ENCODE data around the gene IGFBP4. TPM values are rescaled to one million over a fixed set of nuclear protein-coding genes. Genes with fewer than 3 reads are reported as not detected.

IGFBP4 gene
- total RNA-seq, 1 experiment from 2014 or later: 35.7 TPM

DNA sequence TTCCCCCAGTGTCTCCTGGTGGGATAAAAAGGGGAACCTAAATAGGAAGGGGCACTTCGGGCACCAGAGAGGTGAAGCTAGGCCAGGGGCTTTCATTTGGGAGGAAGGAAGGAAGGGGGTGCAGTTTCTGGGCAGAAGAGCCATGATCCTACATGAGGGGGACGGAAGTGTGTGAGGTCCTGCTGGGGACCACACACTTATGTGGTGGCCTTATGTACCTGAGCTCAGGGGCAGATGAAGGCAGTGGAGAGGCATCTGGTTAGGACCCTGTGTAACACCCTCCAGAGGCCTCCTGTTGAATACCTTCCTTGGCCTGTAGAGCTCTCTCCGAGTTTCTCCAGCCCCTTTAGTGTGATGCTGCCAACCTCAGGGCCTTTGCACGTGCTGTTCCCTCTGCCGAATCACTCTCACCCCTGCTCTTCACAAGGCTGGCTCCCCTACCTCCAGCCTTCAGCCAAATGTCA lies 21.2 kb downstream of the IGFBP4 start:
- ChIA-PET POLR2A (no interaction called here), CTCF (interaction anchor here (0.6 to 1.5 kb wide), 3 partner anchors 11 to 147 kb away, joined by 3 to 11 read pairs (median 9); no protein-coding TSS in a partner anchor)
- H3K27me3 Mint-ChIP-seq (ENCODE audit: insufficient read depth, unreplicated experiment): no peaks in the 10 kb centered on the region
- Histone ChIP-seq H3K4me3 (ENCODE audit: low read depth, low read length) (no peak overlapping the region), H3K36me3 (ENCODE audit: control insufficient read depth, insufficient read depth, low read length) (no peaks in the 10 kb centered on the region), H3K27me3 (replicated peaks; ENCODE audit: control insufficient read depth, insufficient read depth, low read length) (no peaks in the 10 kb centered on the region), H3K4me1 (no peaks in the 10 kb centered on the region), H3K9me3 (no peaks in the 10 kb centered on the region)
- H3K27ac Mint-ChIP-seq (ENCODE audit: unreplicated experiment): no peak overlapping the region
- H3K36me3 Mint-ChIP-seq (ENCODE audit: insufficient read depth, unreplicated experiment): no peaks in the 10 kb centered on the region
- H3K9me3 Mint-ChIP-seq (ENCODE audit: unreplicated experiment): no peaks in the 10 kb centered on the region
- TF ChIP-seq, protein P1, sequence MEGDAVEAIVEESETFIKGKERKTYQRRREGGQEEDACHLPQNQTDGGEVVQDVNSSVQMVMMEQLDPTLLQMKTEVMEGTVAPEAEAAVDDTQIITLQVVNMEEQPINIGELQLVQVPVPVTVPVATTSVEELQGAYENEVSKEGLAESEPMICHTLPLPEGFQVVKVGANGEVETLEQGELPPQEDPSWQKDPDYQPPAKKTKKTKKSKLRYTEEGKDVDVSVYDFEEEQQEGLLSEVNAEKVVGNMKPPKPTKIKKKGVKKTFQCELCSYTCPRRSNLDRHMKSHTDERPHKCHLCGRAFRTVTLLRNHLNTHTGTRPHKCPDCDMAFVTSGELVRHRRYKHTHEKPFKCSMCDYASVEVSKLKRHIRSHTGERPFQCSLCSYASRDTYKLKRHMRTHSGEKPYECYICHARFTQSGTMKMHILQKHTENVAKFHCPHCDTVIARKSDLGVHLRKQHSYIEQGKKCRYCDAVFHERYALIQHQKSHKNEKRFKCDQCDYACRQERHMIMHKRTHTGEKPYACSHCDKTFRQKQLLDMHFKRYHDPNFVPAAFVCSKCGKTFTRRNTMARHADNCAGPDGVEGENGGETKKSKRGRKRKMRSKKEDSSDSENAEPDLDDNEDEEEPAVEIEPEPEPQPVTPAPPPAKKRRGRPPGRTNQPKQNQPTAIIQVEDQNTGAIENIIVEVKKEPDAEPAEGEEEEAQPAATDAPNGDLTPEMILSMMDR (IDR thresholded peaks at IDR 0.05; ENCODE audit: insufficient read depth in 1 of 2, low read depth in 1 of 2, low read length in 1 of 2, severe bottlenecking in 1 of 2, unreplicated experiment in 1 of 2): no peak
- no TSS peak for BruUV-seq (replicated peaks)
- intact Hi-C loops (cut with micrococcal nuclease; ENCODE audit: unreplicated experiment): no loop called here
- no peaks in the 10 kb centered on the region for H3K4me1 Mint-ChIP-seq (ENCODE audit: low read depth, unreplicated experiment)
- H3K4me3 Mint-ChIP-seq (ENCODE audit: unreplicated experiment): no peak overlapping the region
- DNase-seq: no peak

DNA sequence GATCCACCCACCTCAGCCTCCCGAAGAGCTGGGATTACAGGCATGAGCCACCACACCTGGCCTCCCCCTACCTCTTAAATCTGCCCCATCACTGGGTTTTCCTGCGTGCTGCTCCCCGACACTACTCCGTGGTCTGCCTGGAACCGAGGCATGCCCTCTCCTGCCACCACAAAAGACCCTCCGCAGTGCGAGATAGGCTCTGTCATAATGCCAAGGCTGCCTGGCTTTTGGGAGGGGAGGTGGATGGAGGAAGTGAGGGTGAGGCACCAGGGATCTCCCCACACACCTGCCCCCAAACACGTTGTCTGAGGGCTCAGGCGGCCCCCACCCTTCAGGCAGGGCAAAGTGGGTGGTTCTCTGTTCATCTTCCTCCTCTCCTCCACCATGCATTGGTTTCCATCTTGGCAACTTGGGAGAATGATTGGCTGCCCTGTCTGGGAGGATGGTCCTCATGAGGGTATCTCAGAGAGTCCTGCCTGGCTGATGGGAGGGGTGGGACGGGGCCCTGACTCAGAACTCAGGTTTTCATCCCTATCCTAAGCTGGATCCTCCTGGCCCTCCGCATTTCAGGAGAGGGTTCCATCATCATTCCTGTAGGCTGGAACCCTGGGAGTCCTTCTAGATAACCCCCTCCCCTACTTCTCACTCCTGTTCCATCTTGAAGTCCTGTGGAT lies 23.2 kb downstream of the IGFBP4 start:
- BruUV-seq (replicated peaks): no TSS peak
- no peaks in the 10 kb centered on the region for H3K4me1 Mint-ChIP-seq (ENCODE audit: low read depth, unreplicated experiment)
- TF ChIP-seq, protein P1 (IDR thresholded peaks at IDR 0.05; ENCODE audit: insufficient read depth in 1 of 2, low read depth in 1 of 2, low read length in 1 of 2, severe bottlenecking in 1 of 2, unreplicated experiment in 1 of 2): no peak
- intact Hi-C loops (cut with micrococcal nuclease; ENCODE audit: unreplicated experiment): no loop called here
- DNase-seq: no peak
- H3K4me1 ChIP-seq: no peaks in the 10 kb centered on the region
- H3K27ac Mint-ChIP-seq (ENCODE audit: unreplicated experiment): no peak overlapping the region
- H3K9me3 Mint-ChIP-seq (ENCODE audit: unreplicated experiment): no peaks in the 10 kb centered on the region
- H3K9me3 ChIP-seq: no peaks in the 10 kb centered on the region
- H3K4me3 ChIP-seq (ENCODE audit: low read depth, low read length): no peak overlapping the region
- CTCF ChIA-PET: interaction anchor here (0.8 to 1.2 kb wide), 2 partner anchors 11 to 16 kb away, joined by 3 read pairs; no protein-coding TSS in a partner anchor
- H3K36me3 ChIP-seq (ENCODE audit: control insufficient read depth, insufficient read depth, low read length): no peaks in the 10 kb centered on the region
- H3K27me3 ChIP-seq (replicated peaks; ENCODE audit: control insufficient read depth, insufficient read depth, low read length): no peaks in the 10 kb centered on the region
- no peaks in the 10 kb centered on the region for H3K27me3 Mint-ChIP-seq (ENCODE audit: insufficient read depth, unreplicated experiment)
- POLR2A ChIA-PET: interaction anchor here (0.7 kb wide), 1 partner anchor 50 kb away, joined by 5 read pairs; no protein-coding TSS in a partner anchor
- H3K36me3 Mint-ChIP-seq (ENCODE audit: insufficient read depth, unreplicated experiment): no peaks in the 10 kb centered on the region
- H3K4me3 Mint-ChIP-seq (ENCODE audit: unreplicated experiment): no peak overlapping the region

DNA sequence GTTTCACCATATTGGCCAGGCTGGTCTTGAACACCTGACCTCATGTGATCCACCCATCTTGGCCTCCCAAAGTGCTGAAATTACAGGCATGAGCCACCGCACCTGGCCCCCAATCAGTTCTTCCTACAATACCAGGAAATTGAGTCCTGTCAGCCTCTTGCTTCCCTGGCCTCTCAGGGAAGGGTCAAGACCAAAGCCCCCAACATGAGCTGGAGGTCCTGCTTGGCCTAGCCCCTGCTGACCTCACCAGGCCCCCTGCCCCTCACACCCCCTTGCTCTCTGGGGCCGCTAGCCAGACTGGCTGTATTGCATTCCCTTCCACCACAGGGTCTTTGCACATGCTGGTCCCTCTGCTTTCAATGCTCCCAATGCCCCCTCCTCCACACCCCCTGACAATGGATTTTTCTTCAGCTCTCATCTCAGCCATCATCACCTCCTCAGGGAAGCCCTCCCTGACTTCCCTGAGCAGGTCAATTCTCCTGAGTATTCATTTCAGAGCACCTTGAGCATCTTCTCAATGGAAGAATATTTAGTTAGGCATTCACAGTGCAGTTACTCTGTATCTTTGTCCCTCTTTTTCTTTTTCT lies 24.1 kb downstream of the IGFBP4 start:
- Histone ChIP-seq H3K4me1 (no peaks in the 10 kb centered on the region), H3K9me3 (no peaks in the 10 kb centered on the region), H3K4me3 (ENCODE audit: low read depth, low read length) (no peak overlapping the region), H3K27me3 (replicated peaks; ENCODE audit: control insufficient read depth, insufficient read depth, low read length) (no peaks in the 10 kb centered on the region), H3K36me3 (ENCODE audit: control insufficient read depth, insufficient read depth, low read length) (no peaks in the 10 kb centered on the region)
- no peaks in the 10 kb centered on the region for H3K27me3 Mint-ChIP-seq (ENCODE audit: insufficient read depth, unreplicated experiment)
- TF ChIP-seq, protein P1 (IDR thresholded peaks at IDR 0.05; ENCODE audit: insufficient read depth in 1 of 2, low read depth in 1 of 2, low read length in 1 of 2, severe bottlenecking in 1 of 2, unreplicated experiment in 1 of 2): no peak
- intact Hi-C loops (cut with micrococcal nuclease; ENCODE audit: unreplicated experiment): no loop called here
- DNase-seq: no peak
- CTCF ChIA-PET: interaction anchor here (0.5 to 1.2 kb wide), 2 partner anchors 12 to 179 kb away, joined by 3 to 5 read pairs; no protein-coding TSS in a partner anchor
- no peaks in the 10 kb centered on the region for H3K9me3 Mint-ChIP-seq (ENCODE audit: unreplicated experiment)
- no TSS peak for BruUV-seq (replicated peaks)
- POLR2A ChIA-PET: no interaction called here
- H3K4me1 Mint-ChIP-seq (ENCODE audit: low read depth, unreplicated experiment): no peaks in the 10 kb centered on the region
- H3K27ac Mint-ChIP-seq (ENCODE audit: unreplicated experiment): no peak overlapping the region
- no peaks in the 10 kb centered on the region for H3K36me3 Mint-ChIP-seq (ENCODE audit: insufficient read depth, unreplicated experiment)
- H3K4me3 Mint-ChIP-seq (ENCODE audit: unreplicated experiment): no peak overlapping the region
